ENCODE results near the gene PSTPIP1.

PSTPIP1 gene

DNA sequence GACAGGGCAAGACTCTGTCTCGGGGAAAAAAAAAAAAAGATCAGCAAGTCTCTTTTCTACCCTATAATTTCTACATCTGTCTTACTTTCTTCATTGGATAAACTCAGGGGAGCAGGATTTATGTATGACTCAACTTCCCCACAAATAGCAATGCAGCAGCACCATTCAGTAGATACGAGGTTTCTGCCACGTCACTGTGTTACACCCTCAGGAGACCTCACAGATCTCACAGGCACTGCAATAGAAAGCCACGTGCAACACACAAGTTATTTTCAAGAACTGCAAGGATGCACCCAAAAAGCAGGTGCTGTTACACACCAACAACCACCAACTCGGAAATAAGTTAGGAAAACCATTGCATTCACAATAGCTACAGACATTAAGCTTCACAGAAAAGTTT lies 45.7 kb downstream of the PSTPIP1 start:
- DNase-seq (ENCODE audit: extremely low read depth, insufficient read length), result no peak
- TF ChIP-seq, protein P1, sequence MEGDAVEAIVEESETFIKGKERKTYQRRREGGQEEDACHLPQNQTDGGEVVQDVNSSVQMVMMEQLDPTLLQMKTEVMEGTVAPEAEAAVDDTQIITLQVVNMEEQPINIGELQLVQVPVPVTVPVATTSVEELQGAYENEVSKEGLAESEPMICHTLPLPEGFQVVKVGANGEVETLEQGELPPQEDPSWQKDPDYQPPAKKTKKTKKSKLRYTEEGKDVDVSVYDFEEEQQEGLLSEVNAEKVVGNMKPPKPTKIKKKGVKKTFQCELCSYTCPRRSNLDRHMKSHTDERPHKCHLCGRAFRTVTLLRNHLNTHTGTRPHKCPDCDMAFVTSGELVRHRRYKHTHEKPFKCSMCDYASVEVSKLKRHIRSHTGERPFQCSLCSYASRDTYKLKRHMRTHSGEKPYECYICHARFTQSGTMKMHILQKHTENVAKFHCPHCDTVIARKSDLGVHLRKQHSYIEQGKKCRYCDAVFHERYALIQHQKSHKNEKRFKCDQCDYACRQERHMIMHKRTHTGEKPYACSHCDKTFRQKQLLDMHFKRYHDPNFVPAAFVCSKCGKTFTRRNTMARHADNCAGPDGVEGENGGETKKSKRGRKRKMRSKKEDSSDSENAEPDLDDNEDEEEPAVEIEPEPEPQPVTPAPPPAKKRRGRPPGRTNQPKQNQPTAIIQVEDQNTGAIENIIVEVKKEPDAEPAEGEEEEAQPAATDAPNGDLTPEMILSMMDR (IDR thresholded peaks at IDR 0.05; ENCODE audit: insufficient read depth, low read length, poor library complexity, severe bottlenecking), result no peak
- H3K4me3 ChIP-seq (replicated peaks; ENCODE audit: low read depth, low read length), result no peak overlapping the region
- no peaks in the 10 kb centered on the region for H3K27me3 ChIP-seq (replicated peaks; ENCODE audit: control insufficient read depth, insufficient read depth, low read length)
- H3K36me3 ChIP-seq (ENCODE audit: control insufficient read depth, insufficient read depth, low read length), result peaks cover 19% of the 10 kb centered on the region

- H3K4me3 ChIP-seq (replicated peaks; ENCODE audit: low read depth, low read length), result no peak overlapping the region
- peaks cover 10% of the 10 kb centered on the region for H3K36me3 ChIP-seq (ENCODE audit: control insufficient read depth, insufficient read depth, low read length)
These were observed 47.5 kb downstream of the PSTPIP1 start for GRCh38 chr15:77042245-77042919.

DNA sequence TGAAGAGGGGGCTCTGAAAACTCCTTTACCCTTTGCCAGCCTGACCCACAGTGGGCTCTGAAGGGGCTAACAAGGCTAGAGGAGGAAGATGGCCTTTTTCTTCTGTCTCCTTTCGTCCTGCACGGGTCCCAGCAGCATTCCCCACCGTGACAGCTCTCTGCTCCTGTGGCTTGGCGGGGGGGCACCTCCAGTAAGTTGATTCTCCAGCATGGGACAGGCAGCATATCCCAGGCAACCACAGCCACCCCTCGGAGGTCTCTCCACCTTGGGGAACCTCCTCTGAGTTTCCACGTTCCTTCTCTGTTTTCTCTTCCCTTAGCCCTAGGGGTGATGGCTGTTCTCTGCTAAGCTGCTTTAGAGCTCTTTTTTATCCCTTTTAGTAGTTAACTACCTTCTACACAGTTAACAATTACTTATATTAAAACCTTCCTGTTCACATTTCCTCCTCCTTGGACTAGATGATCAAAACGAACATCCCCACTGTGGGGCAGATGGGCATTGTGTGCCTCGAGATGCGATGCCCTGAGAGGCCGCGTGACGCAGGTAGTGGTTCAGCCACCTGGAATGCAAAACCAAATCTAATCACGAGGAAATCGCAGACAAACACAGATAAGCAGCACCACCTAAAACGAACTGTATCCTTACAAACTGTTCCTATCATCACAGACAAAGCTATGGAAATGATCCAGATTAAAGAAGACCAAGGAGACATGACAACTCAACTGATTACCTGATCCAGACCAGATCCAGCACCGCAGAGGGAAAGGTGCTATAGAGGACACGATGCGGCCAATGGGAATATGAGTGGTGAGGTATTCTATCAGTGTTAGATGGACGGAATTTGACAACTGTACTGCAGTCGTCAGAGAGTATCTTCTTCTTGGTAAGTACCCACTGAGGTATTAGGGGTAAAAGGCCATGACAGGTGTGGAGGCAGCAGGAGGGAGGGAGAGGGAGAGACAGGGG lies 48.3 kb downstream of the PSTPIP1 start:
- H3K36me3 ChIP-seq (ENCODE audit: control insufficient read depth, insufficient read depth, low read length), result peaks cover 8% of the 10 kb centered on the region
- no peaks in the 10 kb centered on the region for H3K27me3 ChIP-seq (replicated peaks; ENCODE audit: control insufficient read depth, insufficient read depth, low read length)

More at GRCh38 chr15:77042245-77042919, 47.5 kb downstream of the PSTPIP1 start:
- DNase-seq (ENCODE audit: extremely low read depth, insufficient read length), result no peak
- TF ChIP-seq, protein P1 (IDR thresholded peaks at IDR 0.05; ENCODE audit: insufficient read depth, low read length, poor library complexity, severe bottlenecking), result no peak
- no peaks in the 10 kb centered on the region for H3K27me3 ChIP-seq (replicated peaks; ENCODE audit: control insufficient read depth, insufficient read depth, low read length)

GRCh38 chr15:77044228-77045042 lies 49.5 kb downstream of the PSTPIP1 start:
- Histone ChIP-seq H3K4me3 (replicated peaks; ENCODE audit: low read depth, low read length) (no peak overlapping the region), H3K27me3 (replicated peaks; ENCODE audit: control insufficient read depth, insufficient read depth, low read length) (no peaks in the 10 kb centered on the region), H3K36me3 (ENCODE audit: control insufficient read depth, insufficient read depth, low read length) (peaks cover 10% of the 10 kb centered on the region)
- TF ChIP-seq, protein P1 (IDR thresholded peaks at IDR 0.05; ENCODE audit: insufficient read depth, low read length, poor library complexity, severe bottlenecking), result no peak
- no peak for DNase-seq (ENCODE audit: extremely low read depth, insufficient read length)

More for the DNA sequence above, 48.3 kb downstream of the PSTPIP1 start:
- TF ChIP-seq, protein P1 (IDR thresholded peaks at IDR 0.05; ENCODE audit: insufficient read depth, low read length, poor library complexity, severe bottlenecking), result no peak
- no peak overlapping the region for H3K4me3 ChIP-seq (replicated peaks; ENCODE audit: low read depth, low read length)
- no peak for DNase-seq (ENCODE audit: extremely low read depth, insufficient read length)

DNA sequence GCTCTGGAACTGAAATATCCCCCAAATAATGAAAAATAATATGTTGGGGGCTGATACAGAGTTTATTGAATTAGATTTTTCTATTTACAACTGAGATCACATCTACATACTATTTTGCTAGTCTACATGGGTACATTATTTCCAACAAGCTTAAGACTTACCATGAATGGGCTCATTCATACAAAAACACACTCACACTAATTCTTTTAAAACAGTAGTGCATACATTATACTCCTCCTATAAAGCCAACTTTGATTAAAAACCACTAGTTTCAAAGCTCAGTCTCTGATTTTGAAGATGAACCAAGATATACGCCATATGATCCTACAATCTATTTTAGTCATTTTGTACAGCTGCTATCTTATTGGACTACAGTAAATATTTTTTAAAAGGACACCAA lies 51.1 kb downstream of the PSTPIP1 start:
- TF ChIP-seq, protein P1 (IDR thresholded peaks at IDR 0.05; ENCODE audit: insufficient read depth, low read length, poor library complexity, severe bottlenecking), result no peak
- no peak for DNase-seq (ENCODE audit: extremely low read depth, insufficient read length)
- Histone ChIP-seq H3K36me3 (ENCODE audit: control insufficient read depth, insufficient read depth, low read length) (peaks cover 10% of the 10 kb centered on the region), H3K27me3 (replicated peaks; ENCODE audit: control insufficient read depth, insufficient read depth, low read length) (no peaks in the 10 kb centered on the region), H3K4me3 (replicated peaks; ENCODE audit: low read depth, low read length) (no peak overlapping the region)

Data from GM06990 (cell line).